Peyer's patch (tissue), 4 donors: ENCODE measurements around the gene CLUH.

Experiments used
- CTCF ChIP-seq, 6 experiments: fragments of 450-650 bp in 4 of 6; fragments of 200-600 bp in 2 of 6; sonication (generic) in 1 of 6; IDR thresholded peaks; one replicate each; pipeline ENCODE4 v1.5.1; 2017 to 2019; ENCODE audit warnings: antibody characterized with exemption in 6 of 6, mild to moderate bottlenecking in 3 of 6, moderate library complexity in 1 of 6
- POLR2A ChIP-seq, 2 donors: fragments of 450-650 bp; IDR thresholded peaks; one replicate each; pipeline ENCODE4 v1.5.1; 2017; ENCODE audit warnings: antibody characterized with exemption in 2 of 2, mild to moderate bottlenecking in 2 of 2, moderate library complexity in 2 of 2

GRCh38 chr17:2710071-2710802, 1.3 kb downstream of the CLUH start:
- TF ChIP-seq CTCF (IDR thresholded peaks at IDR 0.05) (no peak), POLR2A (IDR thresholded peaks at IDR 0.05) (no peak)
